Measurements from ENCODE around the gene FCN3. TPM values are rescaled to one million over a fixed set of nuclear protein-coding genes. Genes with fewer than 3 reads are reported as not detected.
A peak's percentile ranks its signal among the peaks of the same experiment; 100 is the strongest.

Gene FCN3
- total RNA-seq, 1 experiment from 2014 or later, result 0.22 TPM

DNA sequence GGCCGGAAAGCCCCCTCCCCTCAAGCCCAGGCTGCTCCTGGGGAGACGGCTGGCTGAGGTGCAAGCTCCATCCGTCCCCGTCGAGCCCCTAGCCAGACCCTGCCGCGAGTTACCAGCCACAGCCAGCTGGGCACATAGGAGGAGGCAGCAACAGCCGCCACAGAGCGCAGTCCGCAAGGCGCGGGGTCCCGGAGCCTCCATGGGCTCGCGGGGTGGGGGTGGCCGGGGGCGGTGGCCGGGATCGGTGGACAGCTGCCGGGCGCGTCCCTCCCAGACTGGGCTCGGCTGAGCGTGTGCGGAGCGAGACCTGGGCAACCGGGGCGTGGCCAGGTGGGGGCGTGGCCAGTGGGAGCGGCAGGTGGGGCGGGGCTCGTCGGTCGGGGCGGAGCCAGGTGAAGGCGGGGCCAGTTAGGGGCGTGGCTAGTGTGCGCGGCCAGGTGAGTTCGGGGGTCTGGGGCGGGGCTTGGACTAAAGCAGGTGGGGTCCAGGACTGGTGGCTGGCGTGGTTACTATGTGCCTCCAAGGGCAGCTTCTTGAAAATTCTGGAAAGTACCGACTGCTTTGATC lies 8.5 kb upstream of the FCN3 start, which contains the start of gene CD164L2:
Gene CD164L2 (minus strand): TSS at position 295 of the 567 bp plus-strand sequence. CDS start 94 bp downstream, at position 201.
- TF ChIP-seq, protein P1, sequence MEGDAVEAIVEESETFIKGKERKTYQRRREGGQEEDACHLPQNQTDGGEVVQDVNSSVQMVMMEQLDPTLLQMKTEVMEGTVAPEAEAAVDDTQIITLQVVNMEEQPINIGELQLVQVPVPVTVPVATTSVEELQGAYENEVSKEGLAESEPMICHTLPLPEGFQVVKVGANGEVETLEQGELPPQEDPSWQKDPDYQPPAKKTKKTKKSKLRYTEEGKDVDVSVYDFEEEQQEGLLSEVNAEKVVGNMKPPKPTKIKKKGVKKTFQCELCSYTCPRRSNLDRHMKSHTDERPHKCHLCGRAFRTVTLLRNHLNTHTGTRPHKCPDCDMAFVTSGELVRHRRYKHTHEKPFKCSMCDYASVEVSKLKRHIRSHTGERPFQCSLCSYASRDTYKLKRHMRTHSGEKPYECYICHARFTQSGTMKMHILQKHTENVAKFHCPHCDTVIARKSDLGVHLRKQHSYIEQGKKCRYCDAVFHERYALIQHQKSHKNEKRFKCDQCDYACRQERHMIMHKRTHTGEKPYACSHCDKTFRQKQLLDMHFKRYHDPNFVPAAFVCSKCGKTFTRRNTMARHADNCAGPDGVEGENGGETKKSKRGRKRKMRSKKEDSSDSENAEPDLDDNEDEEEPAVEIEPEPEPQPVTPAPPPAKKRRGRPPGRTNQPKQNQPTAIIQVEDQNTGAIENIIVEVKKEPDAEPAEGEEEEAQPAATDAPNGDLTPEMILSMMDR (conservative IDR thresholded peaks at IDR 0.05), result no peak
- Histone ChIP-seq H3K9ac (ENCODE audit: extremely low read depth, insufficient read length, low read length) (peak within 1 kb of the TSS; percentile 4), H4K8ac (replicated peaks; ENCODE audit: insufficient read length, low read depth, low read length) (no peak within 1 kb of the TSS), H3K4me2 (ENCODE audit: insufficient read depth, insufficient read length, low read length) (peak within 1 kb of the TSS; percentile 57), H3K27me3 (ENCODE audit: insufficient read depth, low read length) (no peaks in the 10 kb centered on the region), H2BK15ac (ENCODE audit: low read depth, low read length) (no peak within 1 kb of the TSS), H2AK5ac (ENCODE audit: insufficient read length, low read length) (no peak within 1 kb of the TSS), H3K79me2 (ENCODE audit: insufficient read depth, low read length) (no peaks in the 10 kb centered on the region), H4K91ac (ENCODE audit: insufficient read length, low read depth, low read length) (no peak within 1 kb of the TSS), H3K4me1 (ENCODE audit: insufficient read depth, low read length) (no peaks in the 10 kb centered on the region), H3K56ac (ENCODE audit: insufficient read length, low read depth, low read length) (no peak within 1 kb of the TSS), H3K14ac (ENCODE audit: insufficient read depth, low read length) (no peak within 1 kb of the TSS; the same call in 1 of the 2 replicates), H3K27ac (ENCODE audit: insufficient read length, low read depth, low read length) (no peak within 1 kb of the TSS), H4K20me1 (ENCODE audit: control insufficient read depth, insufficient read depth, insufficient read length) (no peaks in the 10 kb centered on the region), H3K18ac (ENCODE audit: insufficient read length, low read depth, low read length) (peak within 1 kb of the TSS; percentile 40), H3T11ph (ENCODE audit: low read length) (no peak within 1 kb of the TSS), H3K23ac (ENCODE audit: insufficient read length, low read depth, low read length) (no peak within 1 kb of the TSS), H3K23me2 (ENCODE audit: insufficient read length, low read depth, low read length, poor library complexity, severe bottlenecking) (peaks cover 6% of the 10 kb centered on the region), H3K79me1 (ENCODE audit: insufficient read depth, low read depth, low read length, poor library complexity, severe bottlenecking) (no peaks in the 10 kb centered on the region), H2BK5ac (ENCODE audit: insufficient read length, low read length) (no peak within 1 kb of the TSS), H2BK120ac (ENCODE audit: low read depth, low read length, poor library complexity, severe bottlenecking) (no peak within 1 kb of the TSS), H2BK12ac (ENCODE audit: insufficient read length, low read depth, low read length) (no peak within 1 kb of the TSS), H2AFZ (ENCODE audit: low read length) (no peak within 1 kb of the TSS), H4K5ac (ENCODE audit: insufficient read length, low read depth, low read length) (no peak within 1 kb of the TSS), H3K4ac (ENCODE audit: low read depth, low read length) (no peak within 1 kb of the TSS), H2BK20ac (ENCODE audit: low read depth, low read length, poor library complexity, severe bottlenecking) (no peak within 1 kb of the TSS), H3K9me3 (ENCODE audit: control insufficient read depth, low read depth, low read length) (no peaks in the 10 kb centered on the region)
- DNase-seq, result peak; percentile 90
- Mint-ChIP-seq H3K4me1 (peaks cover 5 to 12% of the 10 kb centered on the region in 2 experiments), H3K36me3 (ENCODE audit: insufficient read depth in 1 of 3, low read depth in 3 of 3) (no peaks in the 10 kb centered on the region; a peak in 1 of 7 replicates), H3K27ac (no peak within 1 kb of the TSS; a peak in 2 of 7 replicates), H3K27me3 (ENCODE audit: low read depth) (peaks cover 25% of the 10 kb centered on the region), H3K9me3 (no peaks in the 10 kb centered on the region; a peak in 1 of 5 replicates), H3K4me3 (peak within 1 kb of the TSS; percentile 55 to 77)
- no CpG with 5 or more reads among the region's 43 CpGs for WGBS (ENCODE audit: extremely low coverage, insufficient read length, low lambda C conversion rate)

All from H9 (cell line).